Measurements from ENCODE around the gene ARHGAP5.

The ARHGAP5 gene

DNA sequence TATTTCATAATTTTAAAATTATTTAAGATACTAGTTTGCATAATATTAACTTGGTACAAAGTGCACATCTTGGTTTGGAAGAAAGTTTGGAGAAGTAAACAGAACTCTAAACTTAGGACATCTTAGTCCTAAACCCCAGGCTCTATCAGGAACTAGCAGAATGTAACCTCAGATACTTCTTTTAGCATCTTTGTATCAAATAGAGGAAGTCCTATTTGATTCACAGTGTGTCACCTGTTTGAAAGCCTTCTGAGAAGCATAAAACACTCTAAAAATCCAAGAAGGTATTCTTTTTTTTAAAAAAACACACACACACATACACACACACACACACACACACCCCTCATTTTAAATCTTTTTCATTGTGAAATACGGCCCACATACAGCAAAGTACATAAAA lies 112.7 kb downstream of the ARHGAP5 start:
- TF ChIP-seq, protein P1, sequence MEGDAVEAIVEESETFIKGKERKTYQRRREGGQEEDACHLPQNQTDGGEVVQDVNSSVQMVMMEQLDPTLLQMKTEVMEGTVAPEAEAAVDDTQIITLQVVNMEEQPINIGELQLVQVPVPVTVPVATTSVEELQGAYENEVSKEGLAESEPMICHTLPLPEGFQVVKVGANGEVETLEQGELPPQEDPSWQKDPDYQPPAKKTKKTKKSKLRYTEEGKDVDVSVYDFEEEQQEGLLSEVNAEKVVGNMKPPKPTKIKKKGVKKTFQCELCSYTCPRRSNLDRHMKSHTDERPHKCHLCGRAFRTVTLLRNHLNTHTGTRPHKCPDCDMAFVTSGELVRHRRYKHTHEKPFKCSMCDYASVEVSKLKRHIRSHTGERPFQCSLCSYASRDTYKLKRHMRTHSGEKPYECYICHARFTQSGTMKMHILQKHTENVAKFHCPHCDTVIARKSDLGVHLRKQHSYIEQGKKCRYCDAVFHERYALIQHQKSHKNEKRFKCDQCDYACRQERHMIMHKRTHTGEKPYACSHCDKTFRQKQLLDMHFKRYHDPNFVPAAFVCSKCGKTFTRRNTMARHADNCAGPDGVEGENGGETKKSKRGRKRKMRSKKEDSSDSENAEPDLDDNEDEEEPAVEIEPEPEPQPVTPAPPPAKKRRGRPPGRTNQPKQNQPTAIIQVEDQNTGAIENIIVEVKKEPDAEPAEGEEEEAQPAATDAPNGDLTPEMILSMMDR (IDR thresholded peaks at IDR 0.05; ENCODE audit: low read depth, low read length) = no peak
- DNase-seq (ENCODE audit: extremely low read depth, low read depth) = no peak

DNA sequence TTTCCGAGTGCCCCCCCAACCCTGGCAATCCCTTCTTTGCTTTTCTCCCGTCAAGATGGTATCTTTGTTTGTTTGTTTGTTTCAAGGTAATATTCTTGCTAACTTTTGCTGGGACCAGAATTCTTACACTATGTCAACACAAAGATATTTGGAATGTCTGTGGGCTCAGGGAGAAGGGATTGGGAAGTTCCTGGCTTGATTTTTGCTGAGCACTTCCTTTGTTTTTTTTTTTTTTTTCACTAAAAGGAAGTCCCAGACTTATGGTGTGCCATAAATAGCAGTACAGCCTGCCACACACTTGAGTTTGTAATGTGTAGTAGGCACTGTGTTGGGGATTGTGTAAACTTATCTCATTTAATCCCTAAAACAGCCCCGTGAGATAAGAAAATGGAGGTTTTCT lies 113.6 kb downstream of the ARHGAP5 start:
- TF ChIP-seq, protein P1 (IDR thresholded peaks at IDR 0.05; ENCODE audit: low read depth, low read length) = no peak
- DNase-seq (ENCODE audit: extremely low read depth, low read depth) = no peak

DNA sequence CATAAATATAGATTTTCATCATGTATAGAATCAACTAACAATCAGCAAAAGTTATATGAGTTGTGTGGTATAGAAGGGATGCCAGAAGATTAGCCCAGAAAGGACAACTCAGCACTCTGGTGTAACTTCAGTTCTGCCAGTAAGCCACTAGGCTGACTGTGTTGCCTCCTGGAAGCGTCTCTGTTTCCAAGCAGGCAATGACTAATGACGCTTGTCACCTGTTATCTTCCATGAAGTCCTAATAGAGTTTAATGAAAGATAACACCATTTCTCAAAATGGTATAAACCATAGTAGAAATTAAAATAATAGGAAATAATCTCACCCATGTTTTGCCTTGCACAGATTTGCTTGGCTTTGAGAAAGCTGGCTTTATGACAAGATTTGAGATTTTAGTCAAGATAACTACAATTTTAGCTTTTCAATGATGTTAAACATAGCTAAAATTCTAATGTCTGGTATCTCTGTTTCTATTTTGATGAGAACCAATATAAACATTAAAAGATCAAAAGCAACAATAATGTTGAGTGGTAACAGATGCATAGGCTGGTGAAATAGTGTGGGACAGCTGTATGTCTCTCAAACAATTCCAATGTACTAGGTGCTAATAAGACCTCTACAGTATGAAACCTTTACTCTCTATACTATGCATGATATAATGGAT lies 115.7 kb downstream of the ARHGAP5 start:
- no peak for DNase-seq (ENCODE audit: extremely low read depth, low read depth)
- TF ChIP-seq, protein P1 (IDR thresholded peaks at IDR 0.05; ENCODE audit: low read depth, low read length) = no peak

DNA sequence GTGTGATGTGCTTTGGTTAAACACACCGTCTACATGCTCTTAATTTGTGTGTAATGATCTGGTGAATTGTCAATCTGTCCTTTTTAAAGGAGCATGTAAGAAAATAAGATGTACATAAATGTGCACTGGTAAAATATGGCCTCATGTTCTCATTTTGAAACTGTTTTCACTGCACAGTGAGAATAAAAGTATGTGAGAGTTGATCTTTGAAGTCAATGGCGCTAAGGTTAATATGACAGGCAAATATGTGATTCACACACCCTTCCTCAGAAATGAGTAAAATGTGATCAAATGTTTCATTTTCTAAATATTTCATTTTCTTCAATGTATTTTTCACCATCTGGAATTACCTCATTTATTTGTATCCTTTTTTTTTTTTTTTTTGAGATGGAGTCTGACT lies 116.4 kb downstream of the ARHGAP5 start:
- TF ChIP-seq, protein P1 (IDR thresholded peaks at IDR 0.05; ENCODE audit: low read depth, low read length) = no peak
- DNase-seq (ENCODE audit: extremely low read depth, low read depth) = no peak

DNA sequence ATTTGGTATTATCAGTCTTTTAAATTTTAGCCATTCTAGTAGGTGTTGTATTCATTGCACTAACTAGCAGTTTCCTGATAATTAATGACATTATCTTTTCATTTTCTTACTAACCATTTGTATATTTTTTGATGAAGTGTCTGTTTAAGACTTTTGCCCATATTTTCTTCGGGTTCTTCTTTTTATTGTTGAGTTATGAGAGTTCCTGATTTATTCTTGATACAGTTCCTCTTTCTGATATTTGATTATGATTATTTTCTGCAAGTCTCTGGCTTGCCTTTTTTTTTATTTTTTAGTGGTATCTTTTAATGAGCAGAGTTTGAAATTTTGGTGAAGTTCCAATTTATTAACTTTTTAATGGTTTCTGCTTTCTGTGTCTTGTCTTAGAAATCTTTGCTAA lies 118.5 kb downstream of the ARHGAP5 start:
- TF ChIP-seq, protein P1 (IDR thresholded peaks at IDR 0.05; ENCODE audit: low read depth, low read length) = no peak
- no peak for DNase-seq (ENCODE audit: extremely low read depth, low read depth)

DNA sequence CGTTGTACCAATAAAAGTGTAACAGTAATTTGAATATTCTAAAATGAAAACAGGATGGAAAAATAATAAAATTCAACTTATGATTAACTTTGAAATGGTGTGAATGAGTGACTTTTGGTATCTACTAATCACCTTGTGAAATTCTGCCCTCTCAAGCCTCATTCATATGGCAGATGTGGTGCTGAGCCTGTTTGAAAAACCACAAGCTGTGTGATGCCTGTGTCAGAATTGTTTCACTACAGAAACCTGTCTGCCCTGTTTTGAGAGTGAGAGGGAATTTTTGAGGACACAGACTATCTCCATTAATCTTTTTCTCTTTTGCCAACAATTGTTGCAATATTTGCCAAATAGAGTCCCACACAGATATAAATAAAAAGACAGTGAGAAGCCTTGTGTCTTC lies 120.8 kb downstream of the ARHGAP5 start:
- DNase-seq (ENCODE audit: extremely low read depth, low read depth) = no peak
- TF ChIP-seq, protein P1 (IDR thresholded peaks at IDR 0.05; ENCODE audit: low read depth, low read length) = no peak

DNA sequence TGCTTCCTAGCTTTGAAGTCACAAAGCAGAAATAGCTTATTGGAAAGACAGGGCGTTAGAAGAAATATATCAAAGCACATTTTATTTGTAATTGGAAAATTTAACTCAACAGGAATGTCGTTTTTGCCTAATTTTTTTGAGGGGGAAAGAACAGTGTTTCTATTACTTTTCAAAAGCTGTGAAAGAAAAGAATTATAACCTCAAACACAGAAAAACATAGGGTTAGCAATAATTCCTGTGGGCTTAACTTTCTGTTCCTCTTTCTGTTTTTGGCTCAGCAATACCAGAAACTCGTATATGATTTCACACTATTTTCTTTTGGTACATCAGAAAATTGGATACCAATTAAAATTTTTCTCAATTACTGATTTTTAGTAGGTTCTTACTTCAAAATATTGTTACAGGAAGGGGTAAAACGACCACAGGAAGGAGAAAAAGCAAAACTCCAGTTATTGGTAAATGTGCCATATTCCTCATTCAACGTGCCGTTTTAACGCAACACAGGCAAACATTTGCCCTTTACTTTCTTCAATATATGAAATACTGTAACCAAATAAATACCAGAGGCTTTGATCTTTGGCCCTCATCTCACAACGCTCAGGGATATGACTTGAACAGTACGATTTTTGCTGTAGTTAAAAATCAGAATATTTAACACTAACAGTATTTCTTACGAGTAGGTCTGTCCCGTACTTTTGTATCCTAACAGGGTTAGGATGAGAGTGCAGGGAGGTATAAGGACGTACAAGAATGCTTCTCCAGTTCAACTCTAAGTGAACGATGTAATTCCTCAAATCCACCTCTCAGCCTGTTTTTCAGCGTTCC lies 123.5 kb downstream of the ARHGAP5 start:
- TF ChIP-seq, protein P1 (IDR thresholded peaks at IDR 0.05; ENCODE audit: low read depth, low read length) = no peak
- no peak for DNase-seq (ENCODE audit: extremely low read depth, low read depth)

Measured in AG09319 (cell line).